ENCODE measurements around the gene IGSF21.

DNA sequence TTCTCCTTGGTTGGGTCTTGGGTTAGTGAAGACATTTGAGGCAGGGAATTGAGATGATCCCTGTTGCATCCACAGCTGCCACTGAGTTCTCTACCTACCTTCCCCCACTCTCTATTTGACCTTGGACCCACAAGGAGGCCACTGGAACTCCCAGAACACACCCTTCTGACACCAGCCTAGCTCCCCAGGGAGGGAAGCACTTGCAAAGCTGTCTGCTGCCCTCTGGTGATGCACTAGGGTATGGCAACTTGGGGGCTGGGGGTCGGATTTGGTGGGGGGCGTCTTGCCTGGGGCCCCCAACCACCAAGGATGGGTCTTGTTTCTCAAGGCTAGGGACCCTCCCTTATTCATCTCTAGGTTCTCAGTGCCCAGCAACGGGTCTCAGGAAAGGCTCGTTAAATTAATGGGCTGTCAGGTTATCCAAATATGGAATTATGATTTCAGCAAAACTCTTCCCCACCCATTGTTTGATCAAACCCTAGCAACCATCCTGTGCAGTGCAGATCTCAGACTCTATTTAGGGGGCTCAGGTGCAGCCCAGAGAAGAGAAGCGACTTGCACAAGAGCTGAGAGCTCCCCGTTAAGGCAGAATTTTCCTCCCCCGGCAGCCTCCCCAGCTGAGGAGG is 195.3 kb downstream of the IGSF21 start:
- TF ChIP-seq GATA2 (IDR thresholded peaks at IDR 0.05; ENCODE audit: low read depth, low read length) (no peak), GATA3 (IDR thresholded peaks at IDR 0.05; ENCODE audit: low read depth, low read length) (no peak)

Data from SH-SY5Y (cell line).